Endothelial cell of umbilical vein (primary cell): ENCODE measurements around the gene TMEM167A. TPM values are rescaled to one million over a fixed set of nuclear protein-coding genes. Genes with fewer than 3 reads are reported as not detected.

Experiments used
- BruUV-seq: library from RNA; stranded (reverse); fragments of 400-500 nt; replicated peaks from 2 replicates; lab custom pipeline; 2021; lab: Mats Ljungman, UMichigan
- CTCF ChIA-PET: fragments of 300-600, 350-600 bp; sonication (Branson Sonifier 250); formaldehyde crosslinking; loops from one replicate; lab custom pipeline; 2021; ENCODE audit warnings: antibody characterized with exemption, inconsistent platforms; lab: Charles Lee
- POLR2A ChIA-PET: fragments of 300-600, 350-600 bp; sonication (Branson Sonifier 250); formaldehyde crosslinking; loops from one replicate; lab custom pipeline; 2021; ENCODE audit warnings: antibody characterized with exemption, inconsistent platforms; lab: Charles Lee
- DNase-seq: peaks from one replicate; pipeline ENCODE4 v3.0.0-alpha.2; 2011; ENCODE audit warnings: low read depth, low spot score
- FAIRE-seq: peaks from 2 replicates; lab custom pipeline; 2011; peaks lifted over from hg19 to GRCh38; lab: Jason Lieb, UNC
- H2AFZ ChIP-seq: 2 replicates; pipeline ENCODE4 v1.6.0; 2012; ENCODE audit warnings: low read depth, low read length, control low read depth, inconsistent platforms
- H3K27ac ChIP-seq: 2 replicates; pipeline ENCODE4 v1.5.1; 2011; ENCODE audit warnings: low read depth, mild to moderate bottlenecking, control low read depth, low read length, moderate library complexity; ENCODE audit not compliant: insufficient read depth
- H3K27me3 ChIP-seq, 2 experiments: 2 replicates each; pipeline versions ENCODE4 v1.6.0 to v1.6.1; 2011; ENCODE audit warnings: low read length in 2 of 2, mixed read lengths in 1 of 2; ENCODE audit not compliant: control insufficient read depth in 2 of 2, insufficient read depth in 2 of 2
- H3K36me3 ChIP-seq, 2 experiments: 2 replicates in 1 of 2; 3 replicates in 1 of 2; pipeline ENCODE4 v1.5.1; 2011; ENCODE audit warnings: low read length in 2 of 2, mild to moderate bottlenecking in 1 of 2, moderate library complexity in 1 of 2; ENCODE audit not compliant: control insufficient read depth in 2 of 2, insufficient read depth in 2 of 2; ENCODE audit errors: extremely low read depth in 1 of 2
- H3K4me1 ChIP-seq: 3 replicates; pipeline ENCODE4 v1.5.1; 2011; ENCODE audit warnings: mild to moderate bottlenecking, low read length; ENCODE audit not compliant: control insufficient read depth, insufficient read depth; ENCODE audit errors: extremely low read depth
- H3K4me2 ChIP-seq: 2 replicates; pipeline ENCODE4 v1.6.1; 2011; ENCODE audit warnings: low read length, control low read depth, mixed read lengths; ENCODE audit not compliant: insufficient read depth
- H3K4me3 ChIP-seq, 3 experiments: fragments of 200-600 bp in 1 of 3; sonication (generic), shearing (Covaris generic) in 1 of 3; replicated peaks in 1 of 3; 2 replicates each; pipeline ENCODE4 v1.5.1; 2011 to 2016; ENCODE audit warnings: control low read depth in 3 of 3, low read length in 3 of 3, mild to moderate bottlenecking in 2 of 3, inconsistent platforms in 1 of 3, low read depth in 1 of 3, moderate library complexity in 1 of 3; ENCODE audit not compliant: insufficient read depth in 1 of 3
- H3K79me2 ChIP-seq: 2 replicates; pipeline ENCODE4 v1.6.0; 2012; ENCODE audit warnings: low read length, inconsistent platforms; ENCODE audit not compliant: control insufficient read depth, insufficient read depth
- H3K9ac ChIP-seq: replicated peaks from 2 replicates; pipeline ENCODE3; 2011; ENCODE audit warnings: low read length, control low read depth; ENCODE audit not compliant: insufficient read depth; ENCODE audit errors: extremely low read depth
- H3K9me1 ChIP-seq: replicated peaks from 3 replicates; pipeline ENCODE4 v1.6.0; 2011; ENCODE audit warnings: mild to moderate bottlenecking, low read length; ENCODE audit not compliant: control insufficient read depth, insufficient read depth; ENCODE audit errors: extremely low read depth
- H3K9me3 ChIP-seq: replicated peaks from 2 replicates; pipeline ENCODE4 v1.5.1; 2012; ENCODE audit warnings: low read length, inconsistent platforms; ENCODE audit not compliant: control insufficient read depth, insufficient read depth
- H4K20me1 ChIP-seq: replicated peaks from 2 replicates; pipeline ENCODE3; 2011; ENCODE audit warnings: mild to moderate bottlenecking, low read length; ENCODE audit not compliant: control insufficient read depth, insufficient read depth; ENCODE audit errors: extremely low read depth
- EZH2 ChIP-seq: IDR thresholded peaks from 2 replicates; pipeline ENCODE4 v1.6.1; 2012; ENCODE audit warnings: borderline replicate concordance, low read depth, mild to moderate bottlenecking, moderate library complexity, low read length, inconsistent platforms; ENCODE audit not compliant: severe bottlenecking
- FOS ChIP-seq: IDR thresholded peaks from 2 replicates; pipeline ENCODE4 v1.6.1; 2011; ENCODE audit warnings: mild to moderate bottlenecking, low read length, moderate library complexity, borderline replicate concordance; ENCODE audit not compliant: insufficient read depth
- GATA2 ChIP-seq: IDR thresholded peaks from 2 replicates; pipeline ENCODE4 v1.7.0; 2011; ENCODE audit warnings: low read depth, mild to moderate bottlenecking, moderate library complexity, mixed read lengths, low read length; ENCODE audit not compliant: insufficient read length, insufficient read depth
- JUN ChIP-seq: IDR thresholded peaks from 2 replicates; pipeline ENCODE4 v1.6.1; 2011; ENCODE audit warnings: borderline replicate concordance, low read depth; ENCODE audit not compliant: insufficient read length, insufficient read depth
- MAX ChIP-seq: IDR thresholded peaks from 2 replicates; pipeline ENCODE4 v1.6.1; 2011; ENCODE audit not compliant: insufficient read depth, insufficient read length
- MYC ChIP-seq: IDR thresholded peaks from one replicate; pipeline ENCODE4 v1.6.1; 2011; ENCODE audit warnings: mild to moderate bottlenecking, low read depth, low read length
- POLR2A ChIP-seq: IDR thresholded peaks from 2 replicates; pipeline ENCODE4 v1.6.1; 2012; ENCODE audit warnings: low read depth, mild to moderate bottlenecking, control low read depth, low read length
- POLR2AphosphoS5 ChIP-seq: IDR thresholded peaks from 2 replicates; pipeline ENCODE4 v1.6.1; 2012; ENCODE audit warnings: low read depth, mild to moderate bottlenecking, control low read depth, low read length, moderate library complexity; ENCODE audit not compliant: insufficient read depth
- dilution Hi-C: fragments of 300-500 bp; cut with MboI; formaldehyde crosslinking; loops from one replicate; pipeline ENCODE4 v1.15.0; 2019; ENCODE audit warnings: low sequenced_read_pairs; ENCODE audit not compliant: extremely low pct_ligation_motif_present
- intact Hi-C: fragments of 100-400 bp; cut with micrococcal nuclease; formaldehyde crosslinking; loops from one replicate; pipeline ENCODE4 v1.10.0; 2022
- polyA plus RNA-seq, 4 experiments: library from polyadenylated mRNA; depleted of rRNA in 3 of 4; stranded (reverse) in 3 of 4; unstranded in 1 of 4; fragments of >200 nt; gene quantifications; 2 replicates each; pipeline versions ENCODE4 v1.2.1 to v1.2.3, GENCODE V29; 2011 to 2012; ENCODE audit warnings: missing spikeins in 1 of 4
- total RNA-seq: library from RNA; stranded (reverse); gene quantifications from 2 replicates; pipeline ENCODE4 v1.2.3, GENCODE V29; 2021
- TF ChIP-seq, protein P1 (sequence below), 2 donors: IDR thresholded peaks; 1 replicate in 1 of 2; 2 replicates in 1 of 2; pipeline ENCODE4 v1.5.1; 2011; ENCODE audit warnings: low read length in 2 of 2, mild to moderate bottlenecking in 2 of 2, moderate library complexity in 2 of 2, control low read depth in 1 of 2, inconsistent platforms in 1 of 2, low read depth in 1 of 2; ENCODE audit not compliant: insufficient read depth in 1 of 2; ENCODE audit errors: extremely low read depth in 1 of 2

TMEM167A gene
- total and polyA plus RNA-seq, 2 donors (not counting 3 experiments of a cell fraction or from before 2014, with no cell fraction given) = 20.2 to 64.4 TPM

DNA sequence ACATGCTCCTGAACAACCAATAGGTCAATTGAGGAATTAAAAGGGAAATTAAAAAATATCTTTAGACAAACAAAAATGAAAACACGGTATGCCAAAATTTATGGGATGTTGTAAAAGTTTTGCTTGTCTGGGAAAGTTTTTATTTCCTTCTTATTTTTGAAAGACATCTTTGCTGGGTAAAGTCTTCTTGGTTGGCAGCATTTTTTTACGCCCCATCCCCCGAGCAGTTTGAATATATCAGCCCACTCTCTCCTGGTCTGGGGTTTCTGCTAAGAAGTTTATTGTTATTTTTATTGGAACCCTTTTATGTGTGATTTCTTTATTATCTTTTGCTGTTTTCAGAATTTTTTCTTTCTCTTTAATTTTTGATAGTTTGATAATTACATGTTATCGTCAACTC, 16.5 kb upstream of the TMEM167A start:
- Histone ChIP-seq H3K9ac (no peak overlapping the region), H3K4me2 (no peak overlapping the region), H3K27ac (no peak overlapping the region), H3K27me3 (peaks cover 5 to 9% of the 10 kb centered on the region in 2 experiments), H3K9me3 (no peaks in the 10 kb centered on the region), H4K20me1 (peaks cover 3% of the 10 kb centered on the region), H3K79me2 (no peaks in the 10 kb centered on the region), H3K4me1 (peaks cover 16% of the 10 kb centered on the region), H3K4me3 (no peak overlapping the region), H3K9me1 (no peaks in the 10 kb centered on the region), H2AFZ (no peak overlapping the region), H3K36me3 (no peaks in the 10 kb centered on the region)
- intact Hi-C loops (loop anchor here (10.0 kb wide), 1 partner anchor 341 kb away; no protein-coding TSS in a partner anchor), dilution Hi-C loops (no loop called here)
- no TSS peak for BruUV-seq
- FAIRE-seq (no peak), DNase-seq (no peak)
- no peak for TF ChIP-seq POLR2AphosphoS5
- TF ChIP-seq POLR2A = no peak
- TF ChIP-seq GATA2 = no peak
- no peak for TF ChIP-seq JUN
- TF ChIP-seq EZH2 = no peak
- TF ChIP-seq MAX = no peak
- TF ChIP-seq, protein P1, sequence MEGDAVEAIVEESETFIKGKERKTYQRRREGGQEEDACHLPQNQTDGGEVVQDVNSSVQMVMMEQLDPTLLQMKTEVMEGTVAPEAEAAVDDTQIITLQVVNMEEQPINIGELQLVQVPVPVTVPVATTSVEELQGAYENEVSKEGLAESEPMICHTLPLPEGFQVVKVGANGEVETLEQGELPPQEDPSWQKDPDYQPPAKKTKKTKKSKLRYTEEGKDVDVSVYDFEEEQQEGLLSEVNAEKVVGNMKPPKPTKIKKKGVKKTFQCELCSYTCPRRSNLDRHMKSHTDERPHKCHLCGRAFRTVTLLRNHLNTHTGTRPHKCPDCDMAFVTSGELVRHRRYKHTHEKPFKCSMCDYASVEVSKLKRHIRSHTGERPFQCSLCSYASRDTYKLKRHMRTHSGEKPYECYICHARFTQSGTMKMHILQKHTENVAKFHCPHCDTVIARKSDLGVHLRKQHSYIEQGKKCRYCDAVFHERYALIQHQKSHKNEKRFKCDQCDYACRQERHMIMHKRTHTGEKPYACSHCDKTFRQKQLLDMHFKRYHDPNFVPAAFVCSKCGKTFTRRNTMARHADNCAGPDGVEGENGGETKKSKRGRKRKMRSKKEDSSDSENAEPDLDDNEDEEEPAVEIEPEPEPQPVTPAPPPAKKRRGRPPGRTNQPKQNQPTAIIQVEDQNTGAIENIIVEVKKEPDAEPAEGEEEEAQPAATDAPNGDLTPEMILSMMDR (IDR thresholded peaks at IDR 0.05; ENCODE audit: extremely low read depth in 1 of 2, insufficient read depth in 1 of 2, low read depth in 1 of 2, low read length in 2 of 2) = no peak
- TF ChIP-seq MYC = no peak
- no peak for TF ChIP-seq FOS
- CTCF ChIA-PET = no interaction called here
- POLR2A ChIA-PET = no interaction called here
